SK-N-SH treated with all-trans-retinoic acid at 6 μM for 48 hours (cell line): ENCODE measurements around the gene PCDHB5.
"Not testable (repeated sequence)": the region's sequence is repeated elsewhere in the genome, so short reads cannot be mapped to it uniquely, and the experiment has no call there.

Experiments used
- ATAC-seq: fragments of 200-7000 bp; cut with Tn5 transposase; 3 replicates; pipeline ENCODE4 v1.9.1; 2020; ENCODE audit warnings: mild to moderate bottlenecking, moderate library complexity
- ARNTL ChIP-seq: fragments of 450-650 bp; formaldehyde crosslinking; IDR thresholded peaks from 2 replicates; pipeline ENCODE4 v1.5.0; 2020; ENCODE audit warnings: low read depth, mild to moderate bottlenecking, moderate library complexity, borderline replicate concordance
- BACH2 ChIP-seq: fragments of 250-450 bp; sonication (Bioruptor Pico); IDR thresholded peaks from 2 replicates; pipeline ENCODE4 v1.9.0; 2021; ENCODE audit warnings: mild to moderate bottlenecking, borderline replicate concordance
- CREB5 ChIP-seq: fragments of 250-450 bp; sonication (Bioruptor Pico); IDR thresholded peaks from 2 replicates; pipeline ENCODE4 v1.5.1; 2020; ENCODE audit warnings: low read depth, mild to moderate bottlenecking, moderate library complexity
- CSDC2 ChIP-seq: fragments of 250-450 bp; sonication (Bioruptor Pico); IDR thresholded peaks from 2 replicates; pipeline ENCODE4 v1.5.0; 2020; ENCODE audit warnings: mild to moderate bottlenecking, moderate library complexity
- ESRRG ChIP-seq: fragments of 250-450 bp; sonication (Bioruptor Pico); IDR thresholded peaks from 2 replicates; pipeline ENCODE4 v1.6.1; 2021; ENCODE audit warnings: mild to moderate bottlenecking
- GLIS3 ChIP-seq: fragments of 250-450 bp; sonication (Bioruptor Pico); IDR thresholded peaks from 2 replicates; pipeline ENCODE4 v1.5.0; 2020; ENCODE audit warnings: mild to moderate bottlenecking, moderate library complexity
- ISL1 ChIP-seq: fragments of 250-450 bp; sonication (Bioruptor Pico); IDR thresholded peaks from 2 replicates; pipeline ENCODE4 v2.1.2; 2022; ENCODE audit warnings: mild to moderate bottlenecking, moderate library complexity
- PPARA ChIP-seq: fragments of 250-450 bp; sonication (Bioruptor Pico); IDR thresholded peaks from 2 replicates; pipeline ENCODE4 v1.5.0; 2020; ENCODE audit warnings: mild to moderate bottlenecking, borderline replicate concordance
- RARB ChIP-seq: fragments of 250-450 bp; sonication (Bioruptor Pico); IDR thresholded peaks from 2 replicates; pipeline ENCODE4 v1.8.0; 2021; ENCODE audit warnings: mild to moderate bottlenecking, moderate library complexity
- SNAI2 ChIP-seq: fragments of 250-450 bp; sonication (Bioruptor Pico); IDR thresholded peaks from 2 replicates; pipeline ENCODE4 v1.5.0; 2020; ENCODE audit warnings: mild to moderate bottlenecking, moderate library complexity
- TCF4 ChIP-seq: fragments of 250-450 bp; sonication (Bioruptor Pico); IDR thresholded peaks from 2 replicates; pipeline ENCODE4 v1.8.0; 2021; ENCODE audit warnings: mild to moderate bottlenecking, moderate library complexity, borderline replicate concordance
- TOX ChIP-seq: fragments of 250-450 bp; sonication (Bioruptor Pico); IDR thresholded peaks from 2 replicates; pipeline ENCODE4 v1.8.0; 2021; ENCODE audit warnings: mild to moderate bottlenecking, moderate library complexity, borderline replicate concordance
- ZFP3 ChIP-seq: fragments of 250-450 bp; sonication (Bioruptor Pico); IDR thresholded peaks from 2 replicates; pipeline ENCODE4 v1.5.0; 2020; ENCODE audit warnings: mild to moderate bottlenecking, moderate library complexity
- ZFP30 ChIP-seq: fragments of 450-650 bp; formaldehyde crosslinking; IDR thresholded peaks from 2 replicates; pipeline ENCODE4 v1.5.0; 2022; ENCODE audit warnings: mild to moderate bottlenecking, moderate library complexity
- ZNF70 ChIP-seq: fragments of 450-650 bp; formaldehyde crosslinking; IDR thresholded peaks from 2 replicates; pipeline ENCODE4 v1.5.0; 2020; ENCODE audit warnings: mild to moderate bottlenecking, moderate library complexity
- ZNF8 ChIP-seq: fragments of 450-650 bp; formaldehyde crosslinking; IDR thresholded peaks from 2 replicates; pipeline ENCODE4 v1.5.0; 2020; ENCODE audit warnings: mild to moderate bottlenecking, moderate library complexity
- TF ChIP-seq, protein P1 (sequence below): fragments of 250-450 bp; sonication (Bioruptor Pico); IDR thresholded peaks from 2 replicates; pipeline ENCODE4 v1.8.0; 2021; ENCODE audit warnings: low read depth, mild to moderate bottlenecking, moderate library complexity, borderline replicate concordance
- TF ChIP-seq, protein P2 (sequence below): fragments of 250-450 bp; sonication (Bioruptor Pico); IDR thresholded peaks from 2 replicates; pipeline ENCODE4 v1.5.1; 2021; ENCODE audit warnings: mild to moderate bottlenecking, moderate library complexity
- TF ChIP-seq, protein P3 (sequence below): fragments of 250-450 bp; sonication (Bioruptor Pico); IDR thresholded peaks from 2 replicates; pipeline ENCODE4 v1.8.0; 2020; ENCODE audit warnings: mild to moderate bottlenecking, moderate library complexity, borderline replicate concordance

PCDHB5 gene

DNA sequence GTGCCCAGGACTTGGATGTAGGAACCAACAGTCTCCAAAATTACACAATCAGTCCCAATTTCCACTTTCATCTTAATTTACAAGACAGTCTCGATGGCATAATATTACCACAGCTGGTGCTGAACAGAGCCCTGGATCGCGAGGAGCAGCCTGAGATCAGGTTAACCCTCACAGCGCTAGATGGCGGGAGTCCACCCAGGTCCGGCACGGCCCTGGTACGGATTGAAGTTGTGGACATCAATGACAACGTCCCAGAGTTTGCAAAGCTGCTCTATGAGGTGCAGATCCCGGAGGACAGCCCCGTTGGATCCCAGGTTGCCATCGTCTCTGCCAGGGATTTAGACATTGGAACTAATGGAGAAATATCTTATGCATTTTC is 39.8 kb upstream of the PCDHB5 start:
- TF ChIP-seq ZNF8 (CRISPR knock-in tag) (no peak), ESRRG (CRISPR knock-in tag) (no peak), TOX (CRISPR knock-in tag) (no peak), BACH2 (CRISPR knock-in tag) (no peak)
- TF ChIP-seq, protein P1, sequence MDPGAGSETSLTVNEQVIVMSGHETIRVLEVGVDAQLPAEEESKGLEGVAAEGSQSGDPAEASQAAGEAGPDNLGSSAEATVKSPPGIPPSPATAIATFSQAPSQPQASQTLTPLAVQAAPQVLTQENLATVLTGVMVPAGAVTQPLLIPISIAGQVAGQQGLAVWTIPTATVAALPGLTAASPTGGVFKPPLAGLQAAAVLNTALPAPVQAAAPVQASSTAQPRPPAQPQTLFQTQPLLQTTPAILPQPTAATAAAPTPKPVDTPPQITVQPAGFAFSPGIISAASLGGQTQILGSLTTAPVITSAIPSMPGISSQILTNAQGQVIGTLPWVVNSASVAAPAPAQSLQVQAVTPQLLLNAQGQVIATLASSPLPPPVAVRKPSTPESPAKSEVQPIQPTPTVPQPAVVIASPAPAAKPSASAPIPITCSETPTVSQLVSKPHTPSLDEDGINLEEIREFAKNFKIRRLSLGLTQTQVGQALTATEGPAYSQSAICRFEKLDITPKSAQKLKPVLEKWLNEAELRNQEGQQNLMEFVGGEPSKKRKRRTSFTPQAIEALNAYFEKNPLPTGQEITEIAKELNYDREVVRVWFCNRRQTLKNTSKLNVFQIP = no peak
- TF ChIP-seq, protein P2, sequence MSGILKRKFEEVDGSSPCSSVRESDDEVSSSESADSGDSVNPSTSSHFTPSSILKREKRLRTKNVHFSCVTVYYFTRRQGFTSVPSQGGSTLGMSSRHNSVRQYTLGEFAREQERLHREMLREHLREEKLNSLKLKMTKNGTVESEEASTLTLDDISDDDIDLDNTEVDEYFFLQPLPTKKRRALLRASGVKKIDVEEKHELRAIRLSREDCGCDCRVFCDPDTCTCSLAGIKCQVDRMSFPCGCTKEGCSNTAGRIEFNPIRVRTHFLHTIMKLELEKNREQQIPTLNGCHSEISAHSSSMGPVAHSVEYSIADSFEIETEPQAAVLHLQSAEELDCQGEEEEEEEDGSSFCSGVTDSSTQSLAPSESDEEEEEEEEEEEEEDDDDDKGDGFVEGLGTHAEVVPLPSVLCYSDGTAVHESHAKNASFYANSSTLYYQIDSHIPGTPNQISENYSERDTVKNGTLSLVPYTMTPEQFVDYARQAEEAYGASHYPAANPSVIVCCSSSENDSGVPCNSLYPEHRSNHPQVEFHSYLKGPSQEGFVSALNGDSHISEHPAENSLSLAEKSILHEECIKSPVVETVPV (CRISPR knock-in tag) = no peak
- no peak for ATAC-seq

- not testable (repeated sequence) for ATAC-seq
Measured at GRCh38 chr5:141096181-141096580, 38.8 kb upstream of the PCDHB5 start.

- ATAC-seq = not testable (repeated sequence)
Measured at GRCh38 chr5:141096586-141096985, 38.4 kb upstream of the PCDHB5 start.

DNA sequence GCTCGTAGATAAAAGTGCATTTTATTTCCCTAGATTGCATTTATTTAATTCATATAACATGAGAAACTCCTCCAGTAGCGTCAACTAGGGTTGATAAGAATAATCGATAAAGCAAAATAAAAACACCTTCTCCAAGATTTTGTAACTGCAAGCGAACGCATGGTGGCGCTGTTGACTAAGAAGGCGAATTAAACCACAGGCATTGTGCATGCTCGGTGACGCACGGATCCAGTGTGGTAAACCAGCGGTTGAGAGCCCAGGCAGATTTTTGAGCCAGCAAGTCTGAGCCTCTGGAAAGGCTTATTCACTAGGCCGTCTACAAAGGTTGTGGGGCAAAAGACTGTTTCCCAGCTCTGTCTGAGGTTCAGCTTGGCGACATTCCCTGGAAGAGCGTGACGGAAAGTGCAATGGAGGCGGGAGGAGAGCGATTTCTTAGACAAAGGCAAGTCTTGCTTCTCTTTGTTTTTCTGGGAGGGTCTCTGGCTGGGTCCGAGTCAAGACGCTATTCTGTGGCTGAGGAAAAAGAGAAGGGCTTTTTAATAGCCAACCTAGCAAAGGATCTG is 34.7 kb upstream of the PCDHB5 start, which contains the start of gene PCDHB3:
PCDHB3 (plus strand) TSS at position 231 of the 563 bp plus-strand sequence; CDS start at position 408, 177 bp downstream.
- ATAC-seq = peak; percentile 86
- TF ChIP-seq ESRRG (CRISPR knock-in tag) (no peak), TOX (CRISPR knock-in tag) (no peak), ZNF8 (CRISPR knock-in tag) (no peak), CSDC2 (CRISPR knock-in tag) (no peak), CREB5 (CRISPR knock-in tag) (no peak), ZFP3 (CRISPR knock-in tag) (no peak), BACH2 (CRISPR knock-in tag) (no peak), ISL1 (CRISPR knock-in tag) (no peak), ZFP30 (no peak), ARNTL (no peak), TCF4 (CRISPR knock-in tag) (no peak), RARB (CRISPR knock-in tag) (no peak), GLIS3 (CRISPR knock-in tag) (no peak), PPARA (CRISPR knock-in tag) (no peak), SNAI2 (CRISPR knock-in tag) (no peak), ZNF70 (no peak)
- TF ChIP-seq, protein P2 (CRISPR knock-in tag) = no peak
- TF ChIP-seq, protein P3, sequence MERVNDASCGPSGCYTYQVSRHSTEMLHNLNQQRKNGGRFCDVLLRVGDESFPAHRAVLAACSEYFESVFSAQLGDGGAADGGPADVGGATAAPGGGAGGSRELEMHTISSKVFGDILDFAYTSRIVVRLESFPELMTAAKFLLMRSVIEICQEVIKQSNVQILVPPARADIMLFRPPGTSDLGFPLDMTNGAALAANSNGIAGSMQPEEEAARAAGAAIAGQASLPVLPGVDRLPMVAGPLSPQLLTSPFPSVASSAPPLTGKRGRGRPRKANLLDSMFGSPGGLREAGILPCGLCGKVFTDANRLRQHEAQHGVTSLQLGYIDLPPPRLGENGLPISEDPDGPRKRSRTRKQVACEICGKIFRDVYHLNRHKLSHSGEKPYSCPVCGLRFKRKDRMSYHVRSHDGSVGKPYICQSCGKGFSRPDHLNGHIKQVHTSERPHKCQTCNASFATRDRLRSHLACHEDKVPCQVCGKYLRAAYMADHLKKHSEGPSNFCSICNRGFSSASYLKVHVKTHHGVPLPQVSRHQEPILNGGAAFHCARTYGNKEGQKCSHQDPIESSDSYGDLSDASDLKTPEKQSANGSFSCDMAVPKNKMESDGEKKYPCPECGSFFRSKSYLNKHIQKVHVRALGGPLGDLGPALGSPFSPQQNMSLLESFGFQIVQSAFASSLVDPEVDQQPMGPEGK (CRISPR knock-in tag) = no peak

DNA sequence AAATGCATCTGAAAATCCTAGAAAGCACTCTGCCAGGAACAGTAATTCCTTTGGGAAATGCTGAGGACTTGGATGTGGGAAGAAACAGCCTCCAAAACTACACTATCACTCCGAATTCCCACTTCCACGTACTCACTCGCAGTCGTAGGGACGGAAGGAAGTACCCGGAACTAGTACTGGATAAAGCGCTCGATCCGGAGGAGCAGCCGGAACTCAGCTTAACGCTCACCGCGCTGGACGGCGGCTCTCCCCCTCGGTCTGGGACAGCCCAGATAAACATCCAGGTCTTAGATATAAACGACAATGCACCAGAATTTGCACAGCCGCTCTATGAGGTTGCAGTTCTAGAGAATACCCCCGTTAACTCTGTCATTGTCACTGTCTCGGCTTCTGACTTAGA is 33.9 kb upstream of the PCDHB5 start:
- TF ChIP-seq ISL1 (CRISPR knock-in tag) = no peak
- TF ChIP-seq, protein P1 = no peak
- TF ChIP-seq GLIS3 (CRISPR knock-in tag) = no peak
- TF ChIP-seq RARB (CRISPR knock-in tag) = no peak
- no peak for TF ChIP-seq BACH2 (CRISPR knock-in tag)
- TF ChIP-seq SNAI2 (CRISPR knock-in tag) = no peak
- TF ChIP-seq CSDC2 (CRISPR knock-in tag) = no peak
- no peak for ATAC-seq

DNA sequence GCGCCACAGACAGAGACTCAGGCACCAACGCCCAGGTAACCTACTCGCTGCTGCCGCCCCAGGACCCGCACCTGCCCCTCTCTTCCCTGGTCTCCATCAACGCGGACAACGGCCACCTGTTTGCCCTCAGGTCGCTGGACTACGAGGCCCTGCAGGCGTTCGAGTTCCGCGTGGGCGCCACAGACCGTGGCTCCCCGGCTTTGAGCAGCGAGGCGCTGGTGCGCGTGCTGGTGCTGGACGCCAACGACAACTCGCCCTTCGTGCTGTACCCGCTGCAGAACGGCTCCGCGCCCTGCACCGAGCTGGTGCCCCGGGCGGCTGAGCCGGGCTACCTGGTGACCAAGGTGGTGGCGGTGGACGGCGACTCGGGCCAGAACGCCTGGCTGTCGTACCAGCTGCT is 32.9 kb upstream of the PCDHB5 start:
- ATAC-seq = not testable (repeated sequence)

GRCh38 chr5:141102471-141102870 is 32.5 kb upstream of the PCDHB5 start:
- not testable (repeated sequence) for ATAC-seq
